ENCODE measurements around the gene TMEM94. TPM values are rescaled to one million over a fixed set of nuclear protein-coding genes. Genes with fewer than 3 reads are reported as not detected.

Gene TMEM94
- total RNA-seq, 1 donor from 2014 or later, result 111 TPM

DNA sequence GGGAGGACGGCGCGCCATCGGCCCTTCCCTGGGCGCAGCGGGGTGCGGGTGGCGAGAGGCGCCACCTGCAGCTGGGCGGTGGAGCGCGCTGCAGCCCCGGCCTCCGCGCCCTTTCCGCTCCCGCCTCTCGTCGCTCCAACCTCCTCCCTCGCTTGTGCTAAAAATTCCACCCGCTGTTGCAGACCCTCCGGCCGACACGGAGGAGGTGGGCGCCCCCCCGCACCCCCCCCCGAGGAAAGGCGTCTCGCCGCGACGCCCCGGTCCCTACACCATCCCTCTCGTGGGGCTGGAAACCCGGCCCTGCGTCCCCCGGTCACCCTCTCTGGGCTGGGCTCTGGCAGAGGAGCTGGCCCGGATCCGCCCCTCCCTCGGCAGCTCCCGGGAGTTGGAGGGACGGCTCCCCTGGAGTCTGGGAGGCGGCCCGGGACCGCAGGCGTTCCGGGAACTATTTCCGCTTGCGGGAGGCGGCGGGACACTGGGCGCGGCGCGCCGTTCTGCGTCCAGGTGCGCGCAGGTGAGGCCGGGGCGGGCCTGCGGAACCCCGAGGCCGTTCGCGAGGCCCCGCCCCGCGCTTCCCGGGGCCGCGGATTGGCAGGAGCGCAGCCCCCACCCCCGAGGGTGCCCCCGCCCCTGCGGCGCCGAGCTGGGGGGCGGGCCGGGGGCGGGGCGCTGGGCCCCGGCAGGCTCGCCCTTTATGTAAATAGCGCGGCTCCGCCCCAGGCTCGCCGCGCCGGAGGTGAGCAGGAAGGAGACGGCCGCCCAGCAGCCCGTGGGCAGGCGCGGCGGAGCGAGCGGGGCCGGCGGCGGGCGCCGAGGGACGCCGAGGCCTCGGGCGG lies 68.8 kb downstream of the TMEM94 start, which contains the start of gene LLGL2:
Gene LLGL2 (plus strand): TSS at position 728 of the 836 bp plus-strand sequence. CDS start 17,730 bp downstream, outside the sequence.
- TF ChIP-seq, protein P1, sequence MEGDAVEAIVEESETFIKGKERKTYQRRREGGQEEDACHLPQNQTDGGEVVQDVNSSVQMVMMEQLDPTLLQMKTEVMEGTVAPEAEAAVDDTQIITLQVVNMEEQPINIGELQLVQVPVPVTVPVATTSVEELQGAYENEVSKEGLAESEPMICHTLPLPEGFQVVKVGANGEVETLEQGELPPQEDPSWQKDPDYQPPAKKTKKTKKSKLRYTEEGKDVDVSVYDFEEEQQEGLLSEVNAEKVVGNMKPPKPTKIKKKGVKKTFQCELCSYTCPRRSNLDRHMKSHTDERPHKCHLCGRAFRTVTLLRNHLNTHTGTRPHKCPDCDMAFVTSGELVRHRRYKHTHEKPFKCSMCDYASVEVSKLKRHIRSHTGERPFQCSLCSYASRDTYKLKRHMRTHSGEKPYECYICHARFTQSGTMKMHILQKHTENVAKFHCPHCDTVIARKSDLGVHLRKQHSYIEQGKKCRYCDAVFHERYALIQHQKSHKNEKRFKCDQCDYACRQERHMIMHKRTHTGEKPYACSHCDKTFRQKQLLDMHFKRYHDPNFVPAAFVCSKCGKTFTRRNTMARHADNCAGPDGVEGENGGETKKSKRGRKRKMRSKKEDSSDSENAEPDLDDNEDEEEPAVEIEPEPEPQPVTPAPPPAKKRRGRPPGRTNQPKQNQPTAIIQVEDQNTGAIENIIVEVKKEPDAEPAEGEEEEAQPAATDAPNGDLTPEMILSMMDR (IDR thresholded peaks at IDR 0.05; ENCODE audit: unreplicated experiment), result no peak
- Mint-ChIP-seq H3K27ac (ENCODE audit: unreplicated experiment) (no peak within 1 kb of the TSS), H3K4me3 (ENCODE audit: unreplicated experiment) (peak within 1 kb of the TSS; percentile 90), H3K9me3 (ENCODE audit: unreplicated experiment) (no peaks in the 10 kb centered on the region), H3K4me1 (ENCODE audit: unreplicated experiment) (peaks cover 5% of the 10 kb centered on the region), H3K27me3 (ENCODE audit: unreplicated experiment) (peaks cover 2% of the 10 kb centered on the region), H3K36me3 (ENCODE audit: low read depth, unreplicated experiment) (peaks cover 5% of the 10 kb centered on the region)
- DNase-seq (ENCODE audit: low spot score), result peak; percentile 68

DNA sequence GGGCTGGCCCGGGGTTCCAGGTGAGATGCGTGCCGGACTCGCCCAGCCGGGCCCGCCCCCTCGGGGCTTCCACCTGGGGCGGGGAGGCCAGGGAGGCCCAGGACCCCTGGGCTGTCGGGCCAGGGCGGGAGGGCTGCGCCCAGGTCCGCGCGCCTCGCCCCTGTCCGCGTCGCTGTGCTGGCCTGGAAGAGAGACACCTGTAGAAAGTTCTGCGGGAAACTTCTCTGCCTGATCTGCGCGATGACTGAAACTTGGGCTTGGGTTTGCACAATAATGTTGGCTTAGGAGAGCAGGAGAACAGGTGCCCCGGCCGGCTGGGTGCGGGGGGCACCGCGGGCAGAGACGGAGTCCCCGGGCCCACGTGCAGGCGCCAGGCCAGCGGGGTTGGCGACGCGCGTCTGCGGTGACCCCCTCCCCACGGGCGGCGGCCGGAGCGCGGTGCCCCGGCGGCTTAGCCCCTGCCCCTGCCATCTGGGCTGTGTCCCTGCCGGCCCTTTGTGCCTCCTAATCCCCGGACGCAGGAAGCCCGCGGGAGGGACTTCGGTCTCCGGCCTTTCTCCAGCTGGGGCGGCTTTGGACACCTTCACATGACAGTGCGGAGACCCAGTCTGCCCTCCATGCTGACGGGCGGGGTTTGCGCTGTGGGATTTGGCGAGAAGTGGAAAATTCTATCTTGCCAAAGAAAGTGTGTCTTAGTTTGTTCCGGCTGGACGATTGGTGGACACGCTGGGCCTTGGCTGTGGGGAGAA lies 69.5 kb downstream of the TMEM94 start:
- Mint-ChIP-seq H3K4me1 (ENCODE audit: unreplicated experiment) (peaks cover 8% of the 10 kb centered on the region), H3K36me3 (ENCODE audit: low read depth, unreplicated experiment) (peaks cover 5% of the 10 kb centered on the region), H3K27ac (ENCODE audit: unreplicated experiment) (no peak overlapping the region)

DNA sequence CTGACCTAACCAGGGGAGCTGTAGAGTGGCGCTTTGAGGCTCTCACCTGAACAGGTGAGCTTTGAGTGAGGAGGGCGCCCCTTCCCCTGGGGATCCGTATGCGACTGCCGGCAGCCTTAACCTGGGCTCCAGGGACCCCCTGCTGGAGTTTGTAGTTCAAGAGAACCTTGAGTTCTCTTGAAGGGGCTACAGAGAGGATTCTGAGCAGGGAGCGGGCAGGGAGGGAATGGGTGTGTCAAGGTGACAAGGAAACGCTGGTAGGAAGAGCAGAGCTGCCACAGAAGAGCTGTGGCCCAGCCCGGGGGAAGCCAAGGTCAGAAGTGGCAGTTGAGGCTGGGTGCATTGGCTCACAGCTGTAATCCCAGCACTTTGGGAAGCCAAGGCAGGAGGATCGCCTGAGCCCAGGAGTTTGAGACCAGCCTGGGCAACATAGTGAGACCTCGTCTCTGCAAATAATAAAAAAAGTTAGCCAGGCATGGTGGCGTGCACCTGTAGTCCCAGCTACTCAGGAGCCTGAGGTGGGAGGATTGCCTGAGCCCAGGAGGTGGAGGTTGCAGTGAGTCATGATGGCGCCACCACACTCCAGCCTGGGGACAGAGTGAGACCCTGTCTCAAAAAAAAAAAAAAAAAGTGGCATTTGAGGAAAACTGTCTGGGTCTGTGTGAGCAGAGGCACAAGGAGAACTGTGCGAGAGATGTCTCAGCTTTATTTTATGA lies 70.3 kb downstream of the TMEM94 start:
- TF ChIP-seq, protein P1 (IDR thresholded peaks at IDR 0.05; ENCODE audit: unreplicated experiment), result no peak
- H3K36me3 Mint-ChIP-seq (ENCODE audit: low read depth, unreplicated experiment), result peaks cover 5% of the 10 kb centered on the region
- DNase-seq (ENCODE audit: low spot score), result no peak
- H3K27me3 Mint-ChIP-seq (ENCODE audit: unreplicated experiment), result peaks cover 2% of the 10 kb centered on the region
- no peak overlapping the region for H3K27ac Mint-ChIP-seq (ENCODE audit: unreplicated experiment)
- H3K4me1 Mint-ChIP-seq (ENCODE audit: unreplicated experiment), result peaks cover 9% of the 10 kb centered on the region
- peak overlapping the region; percentile 90 for H3K4me3 Mint-ChIP-seq (ENCODE audit: unreplicated experiment)
- no peaks in the 10 kb centered on the region for H3K9me3 Mint-ChIP-seq (ENCODE audit: unreplicated experiment)

More for the DNA sequence above, 69.5 kb downstream of the TMEM94 start:
- Mint-ChIP-seq H3K9me3 (ENCODE audit: unreplicated experiment) (no peaks in the 10 kb centered on the region), H3K27me3 (ENCODE audit: unreplicated experiment) (peaks cover 2% of the 10 kb centered on the region), H3K4me3 (ENCODE audit: unreplicated experiment) (peak overlapping the region; percentile 90)
- TF ChIP-seq, protein P1 (IDR thresholded peaks at IDR 0.05; ENCODE audit: unreplicated experiment), result no peak
- no peak for DNase-seq (ENCODE audit: low spot score)

DNA sequence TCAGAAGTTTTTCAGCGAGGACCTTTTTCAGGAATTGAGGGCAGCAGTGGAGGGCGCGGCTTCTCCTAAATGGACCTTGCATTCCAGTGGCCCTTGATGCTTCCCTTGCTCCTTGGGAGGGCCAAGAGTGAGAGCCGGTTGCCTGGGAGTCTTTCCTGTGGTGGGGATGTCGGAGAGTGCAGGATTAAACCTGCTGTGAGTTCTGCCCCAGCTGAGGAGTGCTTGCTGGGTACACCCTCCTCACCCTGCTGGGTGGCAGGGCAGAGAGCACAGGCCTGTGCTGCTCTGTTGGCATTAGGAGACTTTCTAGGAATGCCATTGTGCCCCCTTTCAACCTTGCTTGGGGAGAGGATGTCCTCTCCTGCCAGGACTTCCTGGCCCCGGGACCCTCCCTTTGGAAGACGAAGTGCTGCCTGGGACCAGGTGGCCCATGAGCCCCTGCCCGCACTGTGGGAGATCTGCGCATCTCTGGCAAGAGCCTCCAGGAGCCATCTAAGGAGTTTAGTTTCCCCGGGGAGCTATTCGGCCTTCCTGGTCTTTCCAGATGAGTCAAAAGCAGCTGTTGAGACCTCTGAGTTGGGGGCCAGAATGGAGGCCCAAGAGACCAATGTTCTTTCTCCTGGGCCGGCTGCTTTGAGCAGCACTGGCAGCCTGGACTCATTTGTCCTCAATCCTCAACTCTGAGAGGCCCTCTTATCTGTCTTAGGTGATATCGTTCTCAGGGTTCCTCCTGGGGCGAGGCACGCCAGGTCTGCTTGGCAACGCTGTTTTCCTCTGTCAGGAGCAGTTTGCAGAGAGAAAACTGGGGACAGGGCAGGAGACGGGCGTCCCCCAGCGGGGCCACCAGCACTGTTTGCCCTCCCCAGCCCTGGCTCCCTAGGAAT lies 74.6 kb downstream of the TMEM94 start:
- Mint-ChIP-seq H3K36me3 (ENCODE audit: low read depth, unreplicated experiment) (peaks cover 3% of the 10 kb centered on the region), H3K4me1 (ENCODE audit: unreplicated experiment) (peaks cover 11% of the 10 kb centered on the region), H3K9me3 (ENCODE audit: unreplicated experiment) (no peaks in the 10 kb centered on the region), H3K27me3 (ENCODE audit: unreplicated experiment) (no peaks in the 10 kb centered on the region), H3K27ac (ENCODE audit: unreplicated experiment) (no peak overlapping the region), H3K4me3 (ENCODE audit: unreplicated experiment) (no peak overlapping the region)
- TF ChIP-seq, protein P1 (IDR thresholded peaks at IDR 0.05; ENCODE audit: unreplicated experiment), result no peak
- no peak for DNase-seq (ENCODE audit: low spot score)

Data from endothelial cell (in vitro differentiated cells).